ENCODE results near the gene KLHL25. TPM values are rescaled to one million over a fixed set of nuclear protein-coding genes. Genes with fewer than 3 reads are reported as not detected.

Gene KLHL25
- polyA plus RNA-seq, 1 donor from 2014 or later = 38.9 TPM

DNA sequence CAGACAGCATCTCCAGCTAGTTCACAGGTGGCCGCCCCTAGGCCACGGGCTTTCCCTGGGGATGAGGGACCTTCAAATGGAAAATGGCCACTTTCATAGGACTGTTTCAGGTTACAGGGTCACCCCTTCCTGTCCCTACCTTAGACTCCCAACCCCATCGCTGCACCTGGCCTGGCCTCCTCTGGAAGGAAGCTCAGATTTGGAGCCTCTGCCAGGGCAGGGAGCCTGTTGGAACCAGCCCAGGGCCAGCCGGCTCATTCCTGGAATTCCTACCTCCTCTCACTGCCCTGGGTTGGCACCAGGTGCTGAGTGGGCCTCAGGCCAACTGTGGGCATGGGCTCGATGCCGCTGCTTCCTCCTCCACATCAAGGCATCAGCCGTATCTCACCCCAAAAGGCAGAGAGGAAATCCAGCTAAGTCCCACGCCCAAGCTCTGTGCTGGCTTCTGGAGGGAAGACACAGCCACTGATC lies 42.2 kb downstream of the KLHL25 start:
- H3K4me2 ChIP-seq (ENCODE audit: low read length) = no peak overlapping the region
- H3K4me3 ChIP-seq (ENCODE audit: low read length) = no peak overlapping the region
- no peaks in the 10 kb centered on the region for H3K9me3 ChIP-seq (ENCODE audit: low read length)
- no peaks in the 10 kb centered on the region for H3K9me2 ChIP-seq (ENCODE audit: insufficient read depth, low read length)
- H3F3A ChIP-seq (ENCODE audit: insufficient read depth, low read length, poor library complexity, severe bottlenecking) = no peaks in the 10 kb centered on the region
- no peaks in the 10 kb centered on the region for H3K36me3 ChIP-seq (ENCODE audit: insufficient read depth, low read length)
- no peaks in the 10 kb centered on the region for H4K20me1 ChIP-seq (ENCODE audit: insufficient read depth)
- TF ChIP-seq, protein P1, sequence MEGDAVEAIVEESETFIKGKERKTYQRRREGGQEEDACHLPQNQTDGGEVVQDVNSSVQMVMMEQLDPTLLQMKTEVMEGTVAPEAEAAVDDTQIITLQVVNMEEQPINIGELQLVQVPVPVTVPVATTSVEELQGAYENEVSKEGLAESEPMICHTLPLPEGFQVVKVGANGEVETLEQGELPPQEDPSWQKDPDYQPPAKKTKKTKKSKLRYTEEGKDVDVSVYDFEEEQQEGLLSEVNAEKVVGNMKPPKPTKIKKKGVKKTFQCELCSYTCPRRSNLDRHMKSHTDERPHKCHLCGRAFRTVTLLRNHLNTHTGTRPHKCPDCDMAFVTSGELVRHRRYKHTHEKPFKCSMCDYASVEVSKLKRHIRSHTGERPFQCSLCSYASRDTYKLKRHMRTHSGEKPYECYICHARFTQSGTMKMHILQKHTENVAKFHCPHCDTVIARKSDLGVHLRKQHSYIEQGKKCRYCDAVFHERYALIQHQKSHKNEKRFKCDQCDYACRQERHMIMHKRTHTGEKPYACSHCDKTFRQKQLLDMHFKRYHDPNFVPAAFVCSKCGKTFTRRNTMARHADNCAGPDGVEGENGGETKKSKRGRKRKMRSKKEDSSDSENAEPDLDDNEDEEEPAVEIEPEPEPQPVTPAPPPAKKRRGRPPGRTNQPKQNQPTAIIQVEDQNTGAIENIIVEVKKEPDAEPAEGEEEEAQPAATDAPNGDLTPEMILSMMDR (IDR thresholded peaks at IDR 0.05; ENCODE audit: poor library complexity, severe bottlenecking) = no peak
- TF ChIP-seq RAD21 (conservative IDR thresholded peaks at IDR 0.05) (no peak), MXI1 (conservative IDR thresholded peaks at IDR 0.05; ENCODE audit: poor library complexity, severe bottlenecking) (no peak), POLR2AphosphoS5 (IDR thresholded peaks at IDR 0.05) (no peak), EP300 (conservative IDR thresholded peaks at IDR 0.05; ENCODE audit: poor library complexity, severe bottlenecking) (no peak), SMC3 (conservative IDR thresholded peaks at IDR 0.05; ENCODE audit: poor library complexity) (no peak), TAF1 (IDR thresholded peaks at IDR 0.05; ENCODE audit: low read depth) (no peak), EZH2 (IDR thresholded peaks at IDR 0.05; ENCODE audit: borderline replicate concordance, insufficient read depth, low read length, poor library complexity, severe bottlenecking) (no peak)
- TF ChIP-seq, protein P2, sequence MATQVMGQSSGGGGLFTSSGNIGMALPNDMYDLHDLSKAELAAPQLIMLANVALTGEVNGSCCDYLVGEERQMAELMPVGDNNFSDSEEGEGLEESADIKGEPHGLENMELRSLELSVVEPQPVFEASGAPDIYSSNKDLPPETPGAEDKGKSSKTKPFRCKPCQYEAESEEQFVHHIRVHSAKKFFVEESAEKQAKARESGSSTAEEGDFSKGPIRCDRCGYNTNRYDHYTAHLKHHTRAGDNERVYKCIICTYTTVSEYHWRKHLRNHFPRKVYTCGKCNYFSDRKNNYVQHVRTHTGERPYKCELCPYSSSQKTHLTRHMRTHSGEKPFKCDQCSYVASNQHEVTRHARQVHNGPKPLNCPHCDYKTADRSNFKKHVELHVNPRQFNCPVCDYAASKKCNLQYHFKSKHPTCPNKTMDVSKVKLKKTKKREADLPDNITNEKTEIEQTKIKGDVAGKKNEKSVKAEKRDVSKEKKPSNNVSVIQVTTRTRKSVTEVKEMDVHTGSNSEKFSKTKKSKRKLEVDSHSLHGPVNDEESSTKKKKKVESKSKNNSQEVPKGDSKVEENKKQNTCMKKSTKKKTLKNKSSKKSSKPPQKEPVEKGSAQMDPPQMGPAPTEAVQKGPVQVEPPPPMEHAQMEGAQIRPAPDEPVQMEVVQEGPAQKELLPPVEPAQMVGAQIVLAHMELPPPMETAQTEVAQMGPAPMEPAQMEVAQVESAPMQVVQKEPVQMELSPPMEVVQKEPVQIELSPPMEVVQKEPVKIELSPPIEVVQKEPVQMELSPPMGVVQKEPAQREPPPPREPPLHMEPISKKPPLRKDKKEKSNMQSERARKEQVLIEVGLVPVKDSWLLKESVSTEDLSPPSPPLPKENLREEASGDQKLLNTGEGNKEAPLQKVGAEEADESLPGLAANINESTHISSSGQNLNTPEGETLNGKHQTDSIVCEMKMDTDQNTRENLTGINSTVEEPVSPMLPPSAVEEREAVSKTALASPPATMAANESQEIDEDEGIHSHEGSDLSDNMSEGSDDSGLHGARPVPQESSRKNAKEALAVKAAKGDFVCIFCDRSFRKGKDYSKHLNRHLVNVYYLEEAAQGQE (IDR thresholded peaks at IDR 0.05; ENCODE audit: borderline replicate concordance) = no peak
- H3K27me3 ChIP-seq (ENCODE audit: insufficient read depth, low read depth, low read length) = no peaks in the 10 kb centered on the region
- no peak overlapping the region for H2AFZ ChIP-seq (ENCODE audit: low read depth, low read length)
- H3K9ac ChIP-seq (ENCODE audit: low read length) = no peak overlapping the region
- H3K27ac ChIP-seq (ENCODE audit: low read length) = no peak overlapping the region
- H3K79me2 ChIP-seq (replicated peaks; ENCODE audit: insufficient read depth, low read length) = no peaks in the 10 kb centered on the region

DNA sequence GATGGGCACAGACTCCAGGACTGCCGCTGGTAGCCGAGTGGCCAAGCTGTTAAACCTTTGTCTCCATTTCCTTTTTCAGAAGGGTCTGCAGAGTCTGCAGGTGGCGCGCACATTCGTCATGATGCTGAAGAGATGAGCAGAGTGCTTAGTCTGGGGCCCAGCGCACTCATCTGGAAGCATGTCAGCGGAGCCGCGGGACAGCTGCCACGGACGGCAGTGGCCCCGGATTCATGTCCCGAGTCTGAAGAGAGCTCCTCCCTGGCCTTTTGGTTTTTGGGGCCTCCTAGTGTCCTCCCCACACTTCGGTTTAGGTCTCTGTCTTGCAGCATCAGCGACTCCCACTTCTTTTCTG lies 42.6 kb downstream of the KLHL25 start:
- TF ChIP-seq SMC3 (conservative IDR thresholded peaks at IDR 0.05; ENCODE audit: poor library complexity) = no peak
- TF ChIP-seq, protein P2 (IDR thresholded peaks at IDR 0.05; ENCODE audit: borderline replicate concordance) = no peak
- no peak for TF ChIP-seq TAF1 (IDR thresholded peaks at IDR 0.05; ENCODE audit: low read depth)
- TF ChIP-seq RAD21 (conservative IDR thresholded peaks at IDR 0.05) = no peak
- no peak for TF ChIP-seq EZH2 (IDR thresholded peaks at IDR 0.05; ENCODE audit: borderline replicate concordance, insufficient read depth, low read length, poor library complexity, severe bottlenecking)
- no peak for TF ChIP-seq EP300 (conservative IDR thresholded peaks at IDR 0.05; ENCODE audit: poor library complexity, severe bottlenecking)
- no peak for TF ChIP-seq MXI1 (conservative IDR thresholded peaks at IDR 0.05; ENCODE audit: poor library complexity, severe bottlenecking)
- TF ChIP-seq, protein P1 (IDR thresholded peaks at IDR 0.05; ENCODE audit: poor library complexity, severe bottlenecking) = no peak
- no peak for TF ChIP-seq POLR2AphosphoS5 (IDR thresholded peaks at IDR 0.05)
- Histone ChIP-seq H3K4me2 (ENCODE audit: low read length) (no peak overlapping the region), H3K9ac (ENCODE audit: low read length) (no peak overlapping the region), H3K27me3 (ENCODE audit: insufficient read depth, low read depth, low read length) (no peaks in the 10 kb centered on the region), H3K9me2 (ENCODE audit: insufficient read depth, low read length) (no peaks in the 10 kb centered on the region), H3F3A (ENCODE audit: insufficient read depth, low read length, poor library complexity, severe bottlenecking) (no peaks in the 10 kb centered on the region), H3K79me2 (replicated peaks; ENCODE audit: insufficient read depth, low read length) (no peaks in the 10 kb centered on the region), H3K9me3 (ENCODE audit: low read length) (no peaks in the 10 kb centered on the region), H3K36me3 (ENCODE audit: insufficient read depth, low read length) (no peaks in the 10 kb centered on the region), H3K27ac (ENCODE audit: low read length) (no peak overlapping the region), H4K20me1 (ENCODE audit: insufficient read depth) (no peaks in the 10 kb centered on the region), H3K4me3 (ENCODE audit: low read length) (no peak overlapping the region), H2AFZ (ENCODE audit: low read depth, low read length) (no peak overlapping the region)

Data from neural cell (in vitro differentiated cells).